ENCODE results near the gene ORAI3. TPM values are rescaled to one million over a fixed set of nuclear protein-coding genes. Genes with fewer than 3 reads are reported as not detected.

The ORAI3 gene
- total and polyA plus RNA-seq, 2 of the 13 experiments (the other 11 are each of a cell fraction or from before 2014, with no cell fraction given): 11.4 to 32.0 TPM

DNA sequence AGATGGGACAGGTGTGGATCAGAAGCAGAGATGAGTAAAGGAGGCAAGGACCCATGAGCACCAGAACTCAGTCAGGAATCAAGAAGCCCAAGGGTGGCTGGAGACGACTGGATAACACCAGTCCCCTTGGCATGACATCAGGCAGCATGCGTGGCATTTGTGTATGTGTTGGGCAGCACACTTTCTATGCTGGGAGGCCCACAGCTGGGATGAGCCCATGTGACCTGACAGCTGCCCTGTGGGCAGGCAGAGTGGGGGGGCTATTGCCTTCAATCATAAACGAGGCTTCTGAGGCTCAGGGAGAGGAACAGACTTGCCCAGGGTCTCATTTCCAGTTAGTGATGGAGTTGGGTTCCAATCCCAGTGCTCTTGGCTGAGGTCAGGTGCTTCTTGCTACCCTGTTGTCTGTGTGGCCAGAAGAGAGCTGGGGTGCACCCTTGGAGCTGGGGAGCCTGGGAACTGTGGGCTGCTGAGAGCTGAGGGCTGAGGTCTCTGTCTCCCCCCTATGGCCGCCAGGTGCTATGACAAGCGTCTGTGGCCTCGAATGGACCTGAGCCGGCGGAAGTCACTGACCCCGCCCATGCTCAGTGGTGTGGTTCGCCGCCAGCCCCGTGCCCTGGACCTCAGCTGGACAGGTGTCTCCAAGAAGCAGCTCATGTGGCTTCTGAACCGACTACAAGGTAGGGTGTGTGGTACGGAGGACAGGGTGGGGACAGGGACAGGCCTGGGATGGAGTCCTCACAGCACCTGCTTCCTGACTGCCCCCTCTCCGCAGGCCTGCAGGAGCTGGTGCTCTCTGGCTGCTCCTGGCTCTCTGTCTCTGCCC, 7.1 kb upstream of the ORAI3 start (continued):
- TF ChIP-seq, protein P1, sequence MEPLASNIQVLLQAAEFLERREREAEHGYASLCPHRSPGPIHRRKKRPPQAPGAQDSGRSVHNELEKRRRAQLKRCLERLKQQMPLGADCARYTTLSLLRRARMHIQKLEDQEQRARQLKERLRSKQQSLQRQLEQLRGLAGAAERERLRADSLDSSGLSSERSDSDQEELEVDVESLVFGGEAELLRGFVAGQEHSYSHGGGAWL (CRISPR knock-in tag; IDR thresholded peaks at IDR 0.05): no peak
- TF ChIP-seq CENPX (CRISPR knock-in tag; IDR thresholded peaks at IDR 0.05) (no peak), KMT2B (CRISPR knock-in tag; IDR thresholded peaks at IDR 0.05) (no peak), RFXAP (CRISPR knock-in tag; IDR thresholded peaks at IDR 0.05; ENCODE audit: borderline replicate concordance) (peak; percentile 10; the same call in 1 of the 2 replicates), EEA1 (CRISPR knock-in tag; IDR thresholded peaks at IDR 0.05; ENCODE audit: borderline replicate concordance) (no peak; the same call in 1 of the 2 replicates), ZNF432 (CRISPR knock-in tag; IDR thresholded peaks at IDR 0.05; ENCODE audit: borderline replicate concordance) (no peak), ZNF205 (CRISPR knock-in tag; IDR thresholded peaks at IDR 0.05) (no peak), ZIK1 (CRISPR knock-in tag; IDR thresholded peaks at IDR 0.05; ENCODE audit: borderline replicate concordance, low read depth) (no peak), FOXM1 (CRISPR knock-in tag; IDR thresholded peaks at IDR 0.05) (no peak), CBX1 (IDR thresholded peaks at IDR 0.05; ENCODE audit: low read depth) (no peak), ZNF816 (CRISPR knock-in tag; IDR thresholded peaks at IDR 0.05; ENCODE audit: borderline replicate concordance) (no peak)
- TF ChIP-seq, protein P2, sequence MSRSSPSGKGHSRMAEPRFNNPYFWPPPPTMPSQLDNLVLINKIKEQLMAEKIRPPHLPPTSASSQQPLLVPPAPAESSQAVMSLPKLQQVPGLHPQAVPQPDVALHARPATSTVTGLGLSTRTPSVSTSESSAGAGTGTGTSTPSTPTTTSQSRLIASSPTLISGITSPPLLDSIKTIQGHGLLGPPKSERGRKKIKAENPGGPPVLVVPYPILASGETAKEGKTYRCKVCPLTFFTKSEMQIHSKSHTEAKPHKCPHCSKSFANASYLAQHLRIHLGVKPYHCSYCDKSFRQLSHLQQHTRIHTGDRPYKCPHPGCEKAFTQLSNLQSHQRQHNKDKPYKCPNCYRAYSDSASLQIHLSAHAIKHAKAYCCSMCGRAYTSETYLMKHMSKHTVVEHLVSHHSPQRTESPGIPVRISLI (CRISPR knock-in tag; IDR thresholded peaks at IDR 0.05; ENCODE audit: borderline replicate concordance): no peak
- TF ChIP-seq, protein P3, sequence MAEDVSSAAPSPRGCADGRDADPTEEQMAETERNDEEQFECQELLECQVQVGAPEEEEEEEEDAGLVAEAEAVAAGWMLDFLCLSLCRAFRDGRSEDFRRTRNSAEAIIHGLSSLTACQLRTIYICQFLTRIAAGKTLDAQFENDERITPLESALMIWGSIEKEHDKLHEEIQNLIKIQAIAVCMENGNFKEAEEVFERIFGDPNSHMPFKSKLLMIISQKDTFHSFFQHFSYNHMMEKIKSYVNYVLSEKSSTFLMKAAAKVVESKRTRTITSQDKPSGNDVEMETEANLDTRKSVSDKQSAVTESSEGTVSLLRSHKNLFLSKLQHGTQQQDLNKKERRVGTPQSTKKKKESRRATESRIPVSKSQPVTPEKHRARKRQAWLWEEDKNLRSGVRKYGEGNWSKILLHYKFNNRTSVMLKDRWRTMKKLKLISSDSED (CRISPR knock-in tag; IDR thresholded peaks at IDR 0.05): no peak
- TF ChIP-seq, protein P4, sequence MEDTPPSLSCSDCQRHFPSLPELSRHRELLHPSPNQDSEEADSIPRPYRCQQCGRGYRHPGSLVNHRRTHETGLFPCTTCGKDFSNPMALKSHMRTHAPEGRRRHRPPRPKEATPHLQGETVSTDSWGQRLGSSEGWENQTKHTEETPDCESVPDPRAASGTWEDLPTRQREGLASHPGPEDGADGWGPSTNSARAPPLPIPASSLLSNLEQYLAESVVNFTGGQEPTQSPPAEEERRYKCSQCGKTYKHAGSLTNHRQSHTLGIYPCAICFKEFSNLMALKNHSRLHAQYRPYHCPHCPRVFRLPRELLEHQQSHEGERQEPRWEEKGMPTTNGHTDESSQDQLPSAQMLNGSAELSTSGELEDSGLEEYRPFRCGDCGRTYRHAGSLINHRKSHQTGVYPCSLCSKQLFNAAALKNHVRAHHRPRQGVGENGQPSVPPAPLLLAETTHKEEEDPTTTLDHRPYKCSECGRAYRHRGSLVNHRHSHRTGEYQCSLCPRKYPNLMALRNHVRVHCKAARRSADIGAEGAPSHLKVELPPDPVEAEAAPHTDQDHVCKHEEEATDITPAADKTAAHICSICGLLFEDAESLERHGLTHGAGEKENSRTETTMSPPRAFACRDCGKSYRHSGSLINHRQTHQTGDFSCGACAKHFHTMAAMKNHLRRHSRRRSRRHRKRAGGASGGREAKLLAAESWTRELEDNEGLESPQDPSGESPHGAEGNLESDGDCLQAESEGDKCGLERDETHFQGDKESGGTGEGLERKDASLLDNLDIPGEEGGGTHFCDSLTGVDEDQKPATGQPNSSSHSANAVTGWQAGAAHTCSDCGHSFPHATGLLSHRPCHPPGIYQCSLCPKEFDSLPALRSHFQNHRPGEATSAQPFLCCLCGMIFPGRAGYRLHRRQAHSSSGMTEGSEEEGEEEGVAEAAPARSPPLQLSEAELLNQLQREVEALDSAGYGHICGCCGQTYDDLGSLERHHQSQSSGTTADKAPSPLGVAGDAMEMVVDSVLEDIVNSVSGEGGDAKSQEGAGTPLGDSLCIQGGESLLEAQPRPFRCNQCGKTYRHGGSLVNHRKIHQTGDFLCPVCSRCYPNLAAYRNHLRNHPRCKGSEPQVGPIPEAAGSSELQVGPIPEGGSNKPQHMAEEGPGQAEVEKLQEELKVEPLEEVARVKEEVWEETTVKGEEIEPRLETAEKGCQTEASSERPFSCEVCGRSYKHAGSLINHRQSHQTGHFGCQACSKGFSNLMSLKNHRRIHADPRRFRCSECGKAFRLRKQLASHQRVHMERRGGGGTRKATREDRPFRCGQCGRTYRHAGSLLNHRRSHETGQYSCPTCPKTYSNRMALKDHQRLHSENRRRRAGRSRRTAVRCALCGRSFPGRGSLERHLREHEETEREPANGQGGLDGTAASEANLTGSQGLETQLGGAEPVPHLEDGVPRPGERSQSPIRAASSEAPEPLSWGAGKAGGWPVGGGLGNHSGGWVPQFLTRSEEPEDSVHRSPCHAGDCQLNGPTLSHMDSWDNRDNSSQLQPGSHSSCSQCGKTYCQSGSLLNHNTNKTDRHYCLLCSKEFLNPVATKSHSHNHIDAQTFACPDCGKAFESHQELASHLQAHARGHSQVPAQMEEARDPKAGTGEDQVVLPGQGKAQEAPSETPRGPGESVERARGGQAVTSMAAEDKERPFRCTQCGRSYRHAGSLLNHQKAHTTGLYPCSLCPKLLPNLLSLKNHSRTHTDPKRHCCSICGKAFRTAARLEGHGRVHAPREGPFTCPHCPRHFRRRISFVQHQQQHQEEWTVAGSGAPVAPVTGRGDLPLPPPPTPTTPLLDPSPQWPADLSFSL (CRISPR knock-in tag; IDR thresholded peaks at IDR 0.05): no peak
